ENCODE results near the gene TMC8.

DNA sequence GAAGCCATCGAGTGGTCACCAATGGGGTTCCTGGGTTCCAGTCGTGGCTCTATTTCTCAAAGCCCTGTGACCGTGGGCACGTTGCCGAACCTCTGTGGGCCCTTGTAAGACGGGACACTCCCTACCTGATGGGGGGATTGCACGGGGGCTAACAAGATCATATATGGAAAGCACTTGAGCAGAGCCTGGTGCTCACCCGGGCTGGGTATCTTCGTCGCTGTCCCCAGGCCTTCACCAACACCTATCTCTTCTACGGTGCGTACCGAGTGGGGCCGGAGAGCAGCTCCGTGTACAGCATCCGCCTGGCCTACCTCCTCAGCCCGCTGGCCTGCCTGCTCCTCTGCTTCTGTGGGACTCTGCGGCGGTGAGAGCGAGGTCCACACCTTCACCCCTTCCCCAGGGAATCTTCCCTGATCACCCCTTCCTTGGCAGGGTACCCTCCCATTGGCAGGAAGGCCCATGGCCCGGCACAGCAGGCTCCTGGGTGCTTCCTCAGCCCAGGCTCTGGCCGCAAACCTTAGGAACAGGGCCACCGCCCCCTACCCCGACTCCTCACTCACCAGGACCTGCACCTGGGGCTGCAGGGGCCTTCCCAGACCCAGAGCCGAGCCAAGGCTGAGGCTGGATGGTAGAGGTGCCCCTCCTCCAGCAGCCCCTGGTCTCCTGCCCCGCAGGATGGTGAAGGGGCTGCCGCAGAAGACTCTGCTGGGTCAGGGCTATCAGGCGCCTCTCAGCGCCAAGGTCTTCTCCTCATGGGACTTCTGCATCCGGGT is 2.8 kb downstream of the TMC8 start:
- TF ChIP-seq, protein P1, sequence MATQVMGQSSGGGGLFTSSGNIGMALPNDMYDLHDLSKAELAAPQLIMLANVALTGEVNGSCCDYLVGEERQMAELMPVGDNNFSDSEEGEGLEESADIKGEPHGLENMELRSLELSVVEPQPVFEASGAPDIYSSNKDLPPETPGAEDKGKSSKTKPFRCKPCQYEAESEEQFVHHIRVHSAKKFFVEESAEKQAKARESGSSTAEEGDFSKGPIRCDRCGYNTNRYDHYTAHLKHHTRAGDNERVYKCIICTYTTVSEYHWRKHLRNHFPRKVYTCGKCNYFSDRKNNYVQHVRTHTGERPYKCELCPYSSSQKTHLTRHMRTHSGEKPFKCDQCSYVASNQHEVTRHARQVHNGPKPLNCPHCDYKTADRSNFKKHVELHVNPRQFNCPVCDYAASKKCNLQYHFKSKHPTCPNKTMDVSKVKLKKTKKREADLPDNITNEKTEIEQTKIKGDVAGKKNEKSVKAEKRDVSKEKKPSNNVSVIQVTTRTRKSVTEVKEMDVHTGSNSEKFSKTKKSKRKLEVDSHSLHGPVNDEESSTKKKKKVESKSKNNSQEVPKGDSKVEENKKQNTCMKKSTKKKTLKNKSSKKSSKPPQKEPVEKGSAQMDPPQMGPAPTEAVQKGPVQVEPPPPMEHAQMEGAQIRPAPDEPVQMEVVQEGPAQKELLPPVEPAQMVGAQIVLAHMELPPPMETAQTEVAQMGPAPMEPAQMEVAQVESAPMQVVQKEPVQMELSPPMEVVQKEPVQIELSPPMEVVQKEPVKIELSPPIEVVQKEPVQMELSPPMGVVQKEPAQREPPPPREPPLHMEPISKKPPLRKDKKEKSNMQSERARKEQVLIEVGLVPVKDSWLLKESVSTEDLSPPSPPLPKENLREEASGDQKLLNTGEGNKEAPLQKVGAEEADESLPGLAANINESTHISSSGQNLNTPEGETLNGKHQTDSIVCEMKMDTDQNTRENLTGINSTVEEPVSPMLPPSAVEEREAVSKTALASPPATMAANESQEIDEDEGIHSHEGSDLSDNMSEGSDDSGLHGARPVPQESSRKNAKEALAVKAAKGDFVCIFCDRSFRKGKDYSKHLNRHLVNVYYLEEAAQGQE (IDR thresholded peaks at IDR 0.05), result no peak
- TF ChIP-seq YY1 (IDR thresholded peaks at IDR 0.05), result no peak
- TF ChIP-seq CTCF (IDR thresholded peaks at IDR 0.05; ENCODE audit: low read depth, low read length, missing input control), result no peak
- no peak for TF ChIP-seq JUND (IDR thresholded peaks at IDR 0.05)
- no peak for TF ChIP-seq FOXA1 (IDR thresholded peaks at IDR 0.05)
- TF ChIP-seq, protein P2, sequence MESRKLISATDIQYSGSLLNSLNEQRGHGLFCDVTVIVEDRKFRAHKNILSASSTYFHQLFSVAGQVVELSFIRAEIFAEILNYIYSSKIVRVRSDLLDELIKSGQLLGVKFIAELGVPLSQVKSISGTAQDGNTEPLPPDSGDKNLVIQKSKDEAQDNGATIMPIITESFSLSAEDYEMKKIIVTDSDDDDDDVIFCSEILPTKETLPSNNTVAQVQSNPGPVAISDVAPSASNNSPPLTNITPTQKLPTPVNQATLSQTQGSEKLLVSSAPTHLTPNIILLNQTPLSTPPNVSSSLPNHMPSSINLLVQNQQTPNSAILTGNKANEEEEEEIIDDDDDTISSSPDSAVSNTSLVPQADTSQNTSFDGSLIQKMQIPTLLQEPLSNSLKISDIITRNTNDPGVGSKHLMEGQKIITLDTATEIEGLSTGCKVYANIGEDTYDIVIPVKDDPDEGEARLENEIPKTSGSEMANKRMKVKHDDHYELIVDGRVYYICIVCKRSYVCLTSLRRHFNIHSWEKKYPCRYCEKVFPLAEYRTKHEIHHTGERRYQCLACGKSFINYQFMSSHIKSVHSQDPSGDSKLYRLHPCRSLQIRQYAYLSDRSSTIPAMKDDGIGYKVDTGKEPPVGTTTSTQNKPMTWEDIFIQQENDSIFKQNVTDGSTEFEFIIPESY (IDR thresholded peaks at IDR 0.05), result no peak
- TF ChIP-seq EGR1 (IDR thresholded peaks at IDR 0.05; ENCODE audit: low read depth in 2 of 2), result no peak
- TF ChIP-seq GABPA (IDR thresholded peaks at IDR 0.05 in 1 of 2, conservative IDR thresholded peaks at IDR 0.05 in 1 of 2), result no peak
- no peak for TF ChIP-seq MAX (IDR thresholded peaks at IDR 0.05)
- TF ChIP-seq RAD21 (IDR thresholded peaks at IDR 0.05), result no peak

Data from liver (tissue), 3 donors.